Rectal smooth muscle tissue (tissue), 1 donor: ENCODE data around the gene GALR1.

Experiments used
- H3K27ac ChIP-seq: one replicate; pipeline ENCODE4 v1.7.0; 2013; ENCODE audit warnings: low read depth, low read length, inconsistent platforms
- H3K27me3 ChIP-seq: one replicate; pipeline ENCODE4 v1.7.0; 2013; ENCODE audit warnings: low read length; ENCODE audit not compliant: control insufficient read depth, insufficient read depth
- H3K36me3 ChIP-seq: one replicate; pipeline ENCODE4 v1.7.0; 2013; ENCODE audit warnings: low read length; ENCODE audit not compliant: control insufficient read depth, insufficient read depth
- H3K4me1 ChIP-seq: one replicate; pipeline ENCODE4 v1.7.0; 2013; ENCODE audit warnings: low read length; ENCODE audit not compliant: control insufficient read depth, insufficient read depth
- H3K4me3 ChIP-seq: one replicate; pipeline ENCODE4 v1.7.0; 2013; ENCODE audit warnings: low read length
- H3K9ac ChIP-seq: one replicate; pipeline ENCODE4 v1.7.0; 2013; ENCODE audit warnings: low read length

The GALR1 gene

GRCh38 chr18:77249569-77250500 is at the start of gene GALR1:
Gene GALR1, plus strand, starts transcription at chr18:77249848. Its CDS starts 701 bp downstream, at chr18:77250549.
- H3K4me1 ChIP-seq = no peaks in the 10 kb centered on the region
- no peak within 1 kb of the TSS for H3K9ac ChIP-seq
- no peaks in the 10 kb centered on the region for H3K36me3 ChIP-seq
- peaks cover 16% of the 10 kb centered on the region for H3K27me3 ChIP-seq
- peak within 1 kb of the TSS; percentile 54 for H3K4me3 ChIP-seq
- no peak within 1 kb of the TSS for H3K27ac ChIP-seq

GRCh38 chr18:77201506-77201905 is 48.1 kb upstream of the GALR1 start:
- Histone ChIP-seq H3K4me1 (no peaks in the 10 kb centered on the region), H3K9ac (no peak overlapping the region), H3K4me3 (no peak overlapping the region), H3K27ac (no peak overlapping the region), H3K27me3 (peaks cover 2% of the 10 kb centered on the region), H3K36me3 (no peaks in the 10 kb centered on the region)

- no peaks in the 10 kb centered on the region for H3K4me1 ChIP-seq
Observed at GRCh38 chr18:77202329-77202728, 47.3 kb upstream of the GALR1 start.

GRCh38 chr18:77203071-77203470 is 46.6 kb upstream of the GALR1 start:
- Histone ChIP-seq H3K9ac (no peak overlapping the region), H3K4me3 (no peak overlapping the region), H3K36me3 (no peaks in the 10 kb centered on the region), H3K27me3 (peaks cover 2% of the 10 kb centered on the region), H3K4me1 (no peaks in the 10 kb centered on the region), H3K27ac (no peak overlapping the region)

More at GRCh38 chr18:77202329-77202728, 47.3 kb upstream of the GALR1 start:
- Histone ChIP-seq H3K27me3 (peaks cover 2% of the 10 kb centered on the region), H3K4me3 (no peak overlapping the region), H3K9ac (no peak overlapping the region), H3K27ac (no peak overlapping the region), H3K36me3 (no peaks in the 10 kb centered on the region)

- Histone ChIP-seq H3K27ac (no peak overlapping the region), H3K27me3 (peaks cover 2% of the 10 kb centered on the region), H3K9ac (no peak overlapping the region), H3K4me1 (no peaks in the 10 kb centered on the region), H3K4me3 (no peak overlapping the region), H3K36me3 (no peaks in the 10 kb centered on the region)
Observed at GRCh38 chr18:77203851-77204250, 45.8 kb upstream of the GALR1 start.

GRCh38 chr18:77205769-77206168 is 43.9 kb upstream of the GALR1 start:
- no peak overlapping the region for H3K9ac ChIP-seq
- no peaks in the 10 kb centered on the region for H3K27me3 ChIP-seq
- H3K4me1 ChIP-seq = no peaks in the 10 kb centered on the region
- no peak overlapping the region for H3K27ac ChIP-seq
- H3K36me3 ChIP-seq = no peaks in the 10 kb centered on the region
- H3K4me3 ChIP-seq = no peak overlapping the region

GRCh38 chr18:77206676-77207374 is 42.8 kb upstream of the GALR1 start:
- H3K36me3 ChIP-seq = no peaks in the 10 kb centered on the region
- H3K27ac ChIP-seq = no peak overlapping the region
- no peaks in the 10 kb centered on the region for H3K27me3 ChIP-seq
- no peaks in the 10 kb centered on the region for H3K4me1 ChIP-seq
- H3K9ac ChIP-seq = no peak overlapping the region
- no peak overlapping the region for H3K4me3 ChIP-seq

- H3K4me1 ChIP-seq = no peaks in the 10 kb centered on the region
- no peak overlapping the region for H3K9ac ChIP-seq
- no peaks in the 10 kb centered on the region for H3K27me3 ChIP-seq
- H3K27ac ChIP-seq = no peak overlapping the region
- H3K36me3 ChIP-seq = no peaks in the 10 kb centered on the region
- H3K4me3 ChIP-seq = no peak overlapping the region
Observed at GRCh38 chr18:77207540-77207939, 42.1 kb upstream of the GALR1 start.

- H3K27ac ChIP-seq = no peak overlapping the region
- H3K4me3 ChIP-seq = no peak overlapping the region
- no peaks in the 10 kb centered on the region for H3K27me3 ChIP-seq
- no peaks in the 10 kb centered on the region for H3K36me3 ChIP-seq
- H3K4me1 ChIP-seq = no peaks in the 10 kb centered on the region
- H3K9ac ChIP-seq = no peak overlapping the region
Observed at GRCh38 chr18:77208964-77209363, 40.7 kb upstream of the GALR1 start.

GRCh38 chr18:77209587-77209986 is 40.1 kb upstream of the GALR1 start:
- Histone ChIP-seq H3K27me3 (no peaks in the 10 kb centered on the region), H3K36me3 (no peaks in the 10 kb centered on the region), H3K4me1 (no peaks in the 10 kb centered on the region), H3K4me3 (no peak overlapping the region), H3K27ac (no peak overlapping the region), H3K9ac (no peak overlapping the region)

- Histone ChIP-seq H3K36me3 (no peaks in the 10 kb centered on the region), H3K27ac (no peak overlapping the region), H3K27me3 (no peaks in the 10 kb centered on the region), H3K4me3 (no peak overlapping the region), H3K9ac (no peak overlapping the region), H3K4me1 (no peaks in the 10 kb centered on the region)
Observed at GRCh38 chr18:77210249-77210648, 39.4 kb upstream of the GALR1 start.

- no peaks in the 10 kb centered on the region for H3K27me3 ChIP-seq
Observed at GRCh38 chr18:77218642-77219041, 31.0 kb upstream of the GALR1 start.

More at GRCh38 chr18:77218642-77219041, 31.0 kb upstream of the GALR1 start:
- Histone ChIP-seq H3K36me3 (no peaks in the 10 kb centered on the region), H3K9ac (no peak overlapping the region), H3K27ac (no peak overlapping the region), H3K4me1 (no peaks in the 10 kb centered on the region), H3K4me3 (no peak overlapping the region)
